BE2C (cell line): ENCODE measurements around the gene TRPV2.
"Not testable (repeated sequence)": the region's sequence is repeated elsewhere in the genome, so short reads cannot be mapped to it uniquely, and the experiment has no call there.

Experiments
- DNase-seq: peaks from one replicate; pipeline ENCODE4 v3.0.0-alpha.2; 2020
- H3K27me3 ChIP-seq: fragments of 250-450 bp; sonication (Bioruptor Pico); 2 replicates; pipeline ENCODE4 v1.5.1; 2020; ENCODE audit warnings: mild to moderate bottlenecking
- H3K36me3 ChIP-seq: fragments of 250-450 bp; sonication (Bioruptor Pico); 2 replicates; pipeline ENCODE4 v1.5.1; 2020; ENCODE audit warnings: mild to moderate bottlenecking
- H3K4me1 ChIP-seq: fragments of 250-450 bp; sonication (Bioruptor Pico); 2 replicates; pipeline ENCODE4 v1.5.1; 2020
- H3K4me3 ChIP-seq: 2 replicates; pipeline ENCODE4 v1.5.1; 2011; ENCODE audit warnings: low read depth, low read length
- H3K9me3 ChIP-seq: fragments of 250-450 bp; sonication (Bioruptor Pico); 2 replicates; pipeline ENCODE4 v1.5.1; 2020
- TF ChIP-seq, protein P1 (sequence below): IDR thresholded peaks from 2 replicates; pipeline ENCODE4 v1.5.1; 2012; ENCODE audit warnings: mild to moderate bottlenecking, low read depth, low read length

TRPV2 gene

DNA sequence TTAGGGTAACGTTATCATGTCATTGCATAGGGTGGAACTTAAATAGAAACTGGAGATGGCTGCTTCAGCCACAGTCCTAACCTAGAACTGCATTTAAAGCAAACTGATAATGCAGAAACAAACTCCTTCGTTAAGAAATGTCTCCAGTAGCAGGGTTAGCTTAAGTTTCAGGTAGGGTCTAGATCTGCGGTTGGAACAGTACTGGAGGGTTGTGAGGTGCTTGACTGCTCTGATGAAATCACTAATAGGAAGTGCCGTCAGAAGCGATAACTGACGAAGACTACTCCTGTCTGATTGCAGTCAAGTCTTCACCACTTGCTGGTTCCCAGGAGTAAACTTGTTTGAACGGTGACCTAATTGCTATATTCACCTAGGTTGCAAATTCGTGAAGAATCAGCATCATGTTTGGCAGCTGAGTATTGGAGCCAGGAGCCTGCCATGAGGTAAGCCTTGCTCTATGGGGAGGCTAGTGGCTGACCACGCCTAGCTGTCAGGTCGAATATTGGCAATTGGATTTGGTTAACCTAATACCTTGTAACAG is 24.5 kb downstream of the TRPV2 start:
- H3K27me3 ChIP-seq = no peaks in the 10 kb centered on the region
- H3K4me1 ChIP-seq = no peaks in the 10 kb centered on the region; the same call in none of the 2 replicates
- peaks cover 54% of the 10 kb centered on the region for H3K36me3 ChIP-seq
- TF ChIP-seq, protein P1, sequence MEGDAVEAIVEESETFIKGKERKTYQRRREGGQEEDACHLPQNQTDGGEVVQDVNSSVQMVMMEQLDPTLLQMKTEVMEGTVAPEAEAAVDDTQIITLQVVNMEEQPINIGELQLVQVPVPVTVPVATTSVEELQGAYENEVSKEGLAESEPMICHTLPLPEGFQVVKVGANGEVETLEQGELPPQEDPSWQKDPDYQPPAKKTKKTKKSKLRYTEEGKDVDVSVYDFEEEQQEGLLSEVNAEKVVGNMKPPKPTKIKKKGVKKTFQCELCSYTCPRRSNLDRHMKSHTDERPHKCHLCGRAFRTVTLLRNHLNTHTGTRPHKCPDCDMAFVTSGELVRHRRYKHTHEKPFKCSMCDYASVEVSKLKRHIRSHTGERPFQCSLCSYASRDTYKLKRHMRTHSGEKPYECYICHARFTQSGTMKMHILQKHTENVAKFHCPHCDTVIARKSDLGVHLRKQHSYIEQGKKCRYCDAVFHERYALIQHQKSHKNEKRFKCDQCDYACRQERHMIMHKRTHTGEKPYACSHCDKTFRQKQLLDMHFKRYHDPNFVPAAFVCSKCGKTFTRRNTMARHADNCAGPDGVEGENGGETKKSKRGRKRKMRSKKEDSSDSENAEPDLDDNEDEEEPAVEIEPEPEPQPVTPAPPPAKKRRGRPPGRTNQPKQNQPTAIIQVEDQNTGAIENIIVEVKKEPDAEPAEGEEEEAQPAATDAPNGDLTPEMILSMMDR = no peak
- no peak for DNase-seq
- H3K4me3 ChIP-seq = peak overlapping the region; percentile 97
- H3K9me3 ChIP-seq = no peaks in the 10 kb centered on the region

DNA sequence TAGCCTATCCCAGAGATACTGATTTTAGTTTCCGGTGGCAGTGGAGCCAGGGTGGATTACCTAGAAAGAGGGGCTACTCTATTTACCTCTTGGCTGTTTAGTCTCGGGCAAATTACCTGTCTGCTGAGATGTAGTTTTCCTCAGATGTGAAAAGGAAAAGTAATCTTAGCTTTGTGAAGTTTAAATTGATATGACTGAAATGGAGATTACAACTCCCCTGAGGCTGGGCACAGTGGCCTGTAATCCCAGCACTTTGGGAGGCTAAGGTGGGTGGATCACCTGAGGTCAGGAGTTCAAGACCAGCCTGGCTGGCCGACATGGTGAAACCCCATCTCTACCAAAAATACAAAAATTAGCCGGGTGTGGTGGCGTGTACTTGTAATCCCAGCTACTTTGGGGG is 25.0 kb downstream of the TRPV2 start:
- peaks cover 55% of the 10 kb centered on the region for H3K36me3 ChIP-seq

DNA sequence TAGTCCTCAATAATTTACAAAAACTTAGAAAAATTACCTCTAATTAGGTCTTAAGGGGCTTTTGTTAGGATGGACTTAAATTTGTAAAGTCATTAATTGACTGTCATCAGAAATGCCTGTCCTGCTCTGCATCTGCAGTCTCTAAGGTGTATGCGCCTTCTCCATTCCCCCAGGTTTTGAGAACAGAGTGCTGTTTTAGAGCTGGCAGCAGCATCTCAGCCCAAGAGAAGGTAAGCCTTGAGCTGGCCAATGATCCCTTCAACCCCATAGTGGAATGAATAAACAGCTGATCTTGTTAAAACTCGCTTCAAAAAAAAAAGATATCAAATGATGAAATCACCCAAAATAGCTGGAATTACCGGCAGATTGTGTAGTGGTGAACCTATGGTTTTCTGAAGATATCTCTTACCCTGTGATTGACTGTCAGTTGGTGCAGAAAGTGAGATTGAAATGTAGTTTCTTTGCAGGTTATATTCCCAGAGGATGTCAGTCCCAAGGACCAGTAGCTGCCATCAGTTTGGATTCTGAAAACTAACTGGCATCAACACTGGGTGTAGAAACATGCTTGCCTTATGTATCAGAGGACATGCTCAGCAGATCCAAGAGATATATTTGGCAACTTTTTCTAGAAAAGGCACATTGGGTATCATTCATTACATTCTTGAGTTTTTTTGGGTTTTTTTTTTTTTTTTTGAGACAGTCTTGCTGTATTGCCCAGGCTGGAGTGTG is 25.7 kb downstream of the TRPV2 start:
- Histone ChIP-seq H3K4me1 (peaks cover 3% of the 10 kb centered on the region), H3K4me3 (peak overlapping the region; percentile 97), H3K36me3 (peaks cover 63% of the 10 kb centered on the region), H3K27me3 (no peaks in the 10 kb centered on the region), H3K9me3 (no peaks in the 10 kb centered on the region)
- TF ChIP-seq, protein P1 = no peak
- no peak for DNase-seq

More for the DNA sequence above, 25.0 kb downstream of the TRPV2 start:
- not testable (repeated sequence) for H3K4me1 ChIP-seq, DNase-seq, H3K9me3 ChIP-seq, H3K27me3 ChIP-seq
- peak overlapping the region; percentile 97 for H3K4me3 ChIP-seq

DNA sequence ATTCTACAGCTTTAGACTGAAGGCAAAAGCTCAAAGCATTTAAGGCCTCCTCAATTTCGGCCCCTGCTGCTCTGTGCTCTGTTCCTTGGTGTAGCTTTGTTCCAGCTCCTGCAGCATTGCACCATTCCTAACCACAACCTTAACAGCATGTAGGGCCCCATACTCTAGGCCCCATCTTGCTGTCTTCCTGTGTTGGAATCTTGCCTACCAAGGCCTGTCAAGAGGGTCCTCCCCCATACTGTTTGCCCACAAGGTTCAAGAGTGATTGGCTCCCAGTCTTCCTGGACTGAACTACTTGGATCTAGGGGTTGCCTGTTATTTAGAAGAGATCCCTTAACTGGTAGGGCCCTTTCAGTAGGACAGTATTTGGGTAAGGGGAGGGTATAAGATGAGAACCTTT is 26.8 kb downstream of the TRPV2 start:
- TF ChIP-seq, protein P1 = no peak
- H3K4me1 ChIP-seq = peaks cover 3% of the 10 kb centered on the region
- peak overlapping the region; percentile 97 for H3K4me3 ChIP-seq
- peaks cover 69% of the 10 kb centered on the region for H3K36me3 ChIP-seq
- no peaks in the 10 kb centered on the region for H3K9me3 ChIP-seq
- DNase-seq = no peak
- no peaks in the 10 kb centered on the region for H3K27me3 ChIP-seq

DNA sequence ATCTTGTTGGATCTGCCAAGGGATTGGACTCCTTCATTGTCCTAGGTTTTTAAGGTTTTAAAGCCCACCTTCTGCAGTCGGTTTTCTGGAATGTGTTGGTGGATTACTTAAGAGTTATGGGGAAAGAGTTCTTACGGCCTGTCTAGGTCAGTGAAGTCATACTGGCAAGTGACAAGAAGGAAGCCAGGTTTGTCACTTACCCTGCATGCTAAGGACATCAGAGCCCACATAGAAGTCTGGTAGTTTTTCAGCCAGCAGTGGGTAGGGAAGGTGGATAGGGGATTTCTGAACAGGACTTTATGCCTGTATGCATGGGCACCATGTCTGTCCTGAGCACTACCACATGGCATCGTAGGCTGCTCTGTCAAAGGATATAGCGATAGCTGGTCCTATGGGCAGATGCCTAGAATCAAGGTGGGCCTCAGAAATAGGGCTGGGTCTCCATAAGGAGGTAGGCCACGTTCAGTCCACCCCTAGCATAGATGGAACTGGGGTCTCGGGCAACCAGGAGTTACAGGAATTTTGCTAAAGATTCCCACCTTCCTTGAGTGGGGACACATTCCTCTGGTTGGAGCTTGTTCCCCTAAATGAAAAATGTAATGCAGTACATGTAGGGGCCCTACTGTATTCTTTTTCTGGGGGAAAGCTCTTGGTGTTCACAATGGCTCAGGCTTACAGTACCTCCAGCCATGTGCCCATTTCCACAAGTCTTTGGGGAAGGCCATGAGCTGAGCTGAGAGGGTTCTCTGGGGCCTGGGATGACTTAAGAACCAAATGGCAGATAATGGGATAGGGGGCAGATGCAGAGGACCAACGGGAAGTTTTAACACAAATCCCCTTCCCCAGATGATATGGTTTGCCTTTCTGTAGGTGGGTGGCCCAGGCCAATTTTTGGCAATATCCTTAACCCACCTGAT is 27.5 kb downstream of the TRPV2 start:
- no peak for DNase-seq
- Histone ChIP-seq H3K27me3 (no peaks in the 10 kb centered on the region), H3K4me1 (peaks cover 3% of the 10 kb centered on the region), H3K36me3 (peaks cover 75% of the 10 kb centered on the region), H3K4me3 (peak overlapping the region; percentile 97), H3K9me3 (no peaks in the 10 kb centered on the region)
- TF ChIP-seq, protein P1 = no peak

DNA sequence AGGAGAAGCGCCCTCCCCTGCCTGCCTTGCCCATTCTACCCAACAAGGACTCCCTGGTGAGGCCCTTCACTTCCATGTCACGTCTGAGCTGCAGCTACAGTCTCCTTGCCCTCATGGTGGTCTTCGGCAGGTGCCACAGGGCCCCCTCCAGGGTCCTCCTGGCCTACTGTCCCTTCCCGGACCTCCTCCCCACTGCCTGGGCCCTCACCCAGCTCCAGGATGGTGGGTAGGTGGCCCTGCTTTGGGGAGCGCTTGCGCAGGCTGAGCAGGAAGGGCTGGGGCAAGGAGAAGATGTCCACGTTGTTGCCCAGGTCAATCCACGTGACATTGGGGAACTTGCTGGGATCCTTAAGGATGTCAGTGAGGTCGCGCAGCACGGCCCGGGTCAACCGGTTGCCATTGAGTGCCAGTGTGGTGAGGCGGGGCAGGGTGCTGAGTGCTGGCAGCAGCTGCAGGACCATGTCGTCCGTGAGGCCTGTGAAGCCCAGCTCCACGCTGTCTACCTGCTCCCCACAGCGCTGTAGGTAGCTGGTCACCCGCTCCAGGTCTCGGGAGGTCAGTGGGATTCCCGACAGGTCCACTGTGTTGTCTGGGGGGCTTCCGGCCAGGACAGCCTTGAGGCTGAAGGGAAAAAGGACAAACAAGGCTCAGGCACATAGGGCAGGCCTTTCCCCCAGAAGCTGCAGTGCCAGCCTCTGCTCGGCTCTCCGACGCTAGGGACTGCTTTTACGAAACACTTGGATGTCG is 28.3 kb downstream of the TRPV2 start:
- Histone ChIP-seq H3K27me3 (no peaks in the 10 kb centered on the region), H3K4me1 (peaks cover 3% of the 10 kb centered on the region), H3K36me3 (peaks cover 75% of the 10 kb centered on the region), H3K9me3 (no peaks in the 10 kb centered on the region), H3K4me3 (no peak overlapping the region)
- TF ChIP-seq, protein P1 = no peak
- no peak for DNase-seq
